Progenitor cell of endocrine pancreas (in vitro differentiated cells): Measurements from ENCODE around the gene KDM4B. TPM values are rescaled to one million over a fixed set of nuclear protein-coding genes. Genes with fewer than 3 reads are reported as not detected.

Source experiments
- DNase-seq: peaks from one replicate; pipeline ENCODE4 v3.0.0; 2021; ENCODE audit warnings: low spot score; ENCODE audit not compliant: unreplicated experiment
- H3K27ac Mint-ChIP-seq: 2 replicates; pipeline ENCODE4 v1.8.0; 2021; ENCODE audit warnings: mild to moderate bottlenecking, moderate library complexity, mixed read lengths
- H3K27me3 Mint-ChIP-seq: 2 replicates; pipeline ENCODE4 v1.8.0; 2021; ENCODE audit warnings: mixed read lengths
- H3K36me3 Mint-ChIP-seq: 2 replicates; pipeline ENCODE4 v1.8.0; 2022; ENCODE audit warnings: mixed read lengths; ENCODE audit not compliant: insufficient read depth
- H3K4me1 Mint-ChIP-seq: 2 replicates; pipeline ENCODE4 v1.8.0; 2021; ENCODE audit warnings: low read depth, mixed read lengths
- H3K4me3 Mint-ChIP-seq: 2 replicates; pipeline ENCODE4 v1.8.0; 2021; ENCODE audit warnings: low read depth, mild to moderate bottlenecking, moderate library complexity, mixed read lengths
- H3K9me3 Mint-ChIP-seq: 2 replicates; pipeline ENCODE4 v1.8.0; 2021; ENCODE audit warnings: low read depth, mixed read lengths
- CTCF ChIP-seq: fragments of 200-600 bp; sonication (generic); IDR thresholded peaks from one replicate; pipeline ENCODE4 v1.5.0; 2021; ENCODE audit warnings: antibody characterized with exemption, mild to moderate bottlenecking; ENCODE audit not compliant: unreplicated experiment
- total RNA-seq: library from RNA; stranded (reverse); gene quantifications from 2 replicates; pipeline ENCODE4 v1.2.1, GENCODE V29; 2021

Gene KDM4B
- total RNA-seq, 1 donor from 2014 or later, result 59.6 TPM

- DNase-seq, result no peak
- Mint-ChIP-seq H3K27me3 (no peaks in the 10 kb centered on the region), H3K9me3 (no peaks in the 10 kb centered on the region), H3K4me1 (peaks cover 20% of the 10 kb centered on the region), H3K27ac (no peak overlapping the region), H3K36me3 (peaks cover 2% of the 10 kb centered on the region), H3K4me3 (peak overlapping the region; percentile 92)
- no peak for TF ChIP-seq CTCF
Measured at GRCh38 chr19:4969292-4969771, 419 bp downstream of the KDM4B start.

- DNase-seq, result no peak
- Mint-ChIP-seq H3K36me3 (peaks cover 1% of the 10 kb centered on the region), H3K4me1 (peaks cover 22% of the 10 kb centered on the region), H3K9me3 (no peaks in the 10 kb centered on the region), H3K4me3 (peak overlapping the region; percentile 92), H3K27me3 (no peaks in the 10 kb centered on the region), H3K27ac (peak overlapping the region; percentile 86)
- TF ChIP-seq CTCF, result no peak
Measured at GRCh38 chr19:4969772-4970531, 1.0 kb downstream of the KDM4B start.

GRCh38 chr19:4970558-4971423, 1.9 kb downstream of the KDM4B start:
- Mint-ChIP-seq H3K4me1 (peaks cover 24% of the 10 kb centered on the region), H3K27me3 (no peaks in the 10 kb centered on the region), H3K9me3 (no peaks in the 10 kb centered on the region), H3K27ac (peak overlapping the region; percentile 86), H3K4me3 (peak overlapping the region; percentile 92), H3K36me3 (no peaks in the 10 kb centered on the region)
- no peak for TF ChIP-seq CTCF
- no peak for DNase-seq

- Mint-ChIP-seq H3K9me3 (no peaks in the 10 kb centered on the region), H3K27me3 (no peaks in the 10 kb centered on the region), H3K4me3 (peak overlapping the region; percentile 92), H3K36me3 (no peaks in the 10 kb centered on the region), H3K4me1 (peaks cover 24% of the 10 kb centered on the region), H3K27ac (peak overlapping the region; percentile 86)
- no peak for DNase-seq
- TF ChIP-seq CTCF, result no peak
Measured at GRCh38 chr19:4971424-4971793, 2.5 kb downstream of the KDM4B start.

- Mint-ChIP-seq H3K36me3 (no peaks in the 10 kb centered on the region), H3K4me1 (peaks cover 25% of the 10 kb centered on the region), H3K27ac (peak overlapping the region; percentile 86), H3K27me3 (no peaks in the 10 kb centered on the region), H3K9me3 (no peaks in the 10 kb centered on the region), H3K4me3 (peak overlapping the region; percentile 92)
- DNase-seq, result no peak
- no peak for TF ChIP-seq CTCF
Measured at GRCh38 chr19:4971816-4972495, 3.0 kb downstream of the KDM4B start.
